Endothelial cell (in vitro differentiated cells): ENCODE data around the gene USP40. TPM values are rescaled to one million over a fixed set of nuclear protein-coding genes. Genes with fewer than 3 reads are reported as not detected.

Experiments used
- DNase-seq: peaks from one replicate; pipeline ENCODE4 v3.0.0; 2021; ENCODE audit warnings: low spot score
- H3K27ac Mint-ChIP-seq: one replicate; pipeline ENCODE4 v1.8.0; 2021; ENCODE audit warnings: mixed read lengths, inconsistent platforms; ENCODE audit not compliant: unreplicated experiment
- H3K27me3 Mint-ChIP-seq: one replicate; pipeline ENCODE4 v1.8.0; 2021; ENCODE audit warnings: mild to moderate bottlenecking, moderate library complexity, mixed read lengths, inconsistent platforms; ENCODE audit not compliant: unreplicated experiment
- H3K36me3 Mint-ChIP-seq: one replicate; pipeline ENCODE4 v1.8.0; 2021; ENCODE audit warnings: mild to moderate bottlenecking, low read depth, mixed read lengths, inconsistent platforms; ENCODE audit not compliant: unreplicated experiment
- H3K4me1 Mint-ChIP-seq: one replicate; pipeline ENCODE4 v1.8.0; 2021; ENCODE audit warnings: mild to moderate bottlenecking, mixed read lengths, inconsistent platforms; ENCODE audit not compliant: unreplicated experiment
- H3K4me3 Mint-ChIP-seq: one replicate; pipeline ENCODE4 v1.8.0; 2021; ENCODE audit warnings: mild to moderate bottlenecking, mixed read lengths, inconsistent platforms; ENCODE audit not compliant: unreplicated experiment
- H3K9me3 Mint-ChIP-seq: one replicate; pipeline ENCODE4 v1.8.0; 2021; ENCODE audit warnings: mixed read lengths, inconsistent platforms; ENCODE audit not compliant: unreplicated experiment
- total RNA-seq: library from RNA; stranded (reverse); fragmentation: NEBNext Ultra II Directional; extraction: Animal tissue kit (Norgen Biotek cat#: 25700); gene quantifications from one replicate; pipeline ENCODE4 v1.2.1, GENCODE V29; 2021; ENCODE audit not compliant: unreplicated experiment
- TF ChIP-seq, protein P1 (sequence below): fragments of 200-600 bp; sonication (generic); IDR thresholded peaks from one replicate; pipeline ENCODE4 v1.5.0; 2021; ENCODE audit warnings: antibody characterized with exemption; ENCODE audit not compliant: unreplicated experiment

The USP40 gene
- total RNA-seq, 1 donor from 2014 or later = 23.6 TPM

DNA sequence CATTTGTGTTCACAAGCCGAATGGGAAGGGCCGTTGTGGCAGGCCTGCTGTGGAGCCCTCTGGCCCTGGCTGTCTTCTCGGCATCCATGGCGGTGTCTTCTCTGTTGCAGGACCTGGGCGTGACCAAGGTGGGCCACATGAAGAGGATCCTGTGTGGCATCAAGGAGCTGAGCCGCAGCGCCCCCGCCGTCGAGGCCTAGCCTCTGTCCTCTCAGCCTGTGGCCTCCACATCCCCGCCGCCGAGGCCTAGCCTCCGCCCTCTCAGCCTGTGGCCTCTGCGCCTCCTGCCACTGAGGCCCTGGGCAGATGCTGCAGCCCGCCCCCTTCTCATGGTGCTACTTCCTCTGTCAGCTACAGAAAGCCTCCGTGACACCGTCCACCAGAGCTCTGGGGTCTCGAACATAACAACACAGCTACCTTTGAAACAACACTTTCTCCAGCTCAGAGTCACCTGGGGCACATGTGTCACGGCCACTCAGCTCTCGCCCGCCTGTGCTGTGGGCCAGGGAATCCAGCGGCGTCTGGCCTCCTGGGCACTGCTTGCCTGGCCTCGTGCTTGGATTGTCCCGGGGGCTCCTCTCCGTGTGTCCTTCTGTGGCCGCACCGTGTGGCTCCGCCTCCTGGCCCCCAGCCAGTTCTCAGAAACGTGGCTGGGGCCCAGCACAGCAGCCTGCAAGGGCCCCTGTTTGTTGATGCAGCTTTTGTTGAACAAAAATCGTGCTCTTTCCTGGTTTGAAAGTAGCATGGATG is 97.1 kb downstream of the USP40 start:
- TF ChIP-seq, protein P1, sequence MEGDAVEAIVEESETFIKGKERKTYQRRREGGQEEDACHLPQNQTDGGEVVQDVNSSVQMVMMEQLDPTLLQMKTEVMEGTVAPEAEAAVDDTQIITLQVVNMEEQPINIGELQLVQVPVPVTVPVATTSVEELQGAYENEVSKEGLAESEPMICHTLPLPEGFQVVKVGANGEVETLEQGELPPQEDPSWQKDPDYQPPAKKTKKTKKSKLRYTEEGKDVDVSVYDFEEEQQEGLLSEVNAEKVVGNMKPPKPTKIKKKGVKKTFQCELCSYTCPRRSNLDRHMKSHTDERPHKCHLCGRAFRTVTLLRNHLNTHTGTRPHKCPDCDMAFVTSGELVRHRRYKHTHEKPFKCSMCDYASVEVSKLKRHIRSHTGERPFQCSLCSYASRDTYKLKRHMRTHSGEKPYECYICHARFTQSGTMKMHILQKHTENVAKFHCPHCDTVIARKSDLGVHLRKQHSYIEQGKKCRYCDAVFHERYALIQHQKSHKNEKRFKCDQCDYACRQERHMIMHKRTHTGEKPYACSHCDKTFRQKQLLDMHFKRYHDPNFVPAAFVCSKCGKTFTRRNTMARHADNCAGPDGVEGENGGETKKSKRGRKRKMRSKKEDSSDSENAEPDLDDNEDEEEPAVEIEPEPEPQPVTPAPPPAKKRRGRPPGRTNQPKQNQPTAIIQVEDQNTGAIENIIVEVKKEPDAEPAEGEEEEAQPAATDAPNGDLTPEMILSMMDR = no peak
- DNase-seq = no peak
- H3K27ac Mint-ChIP-seq = no peak overlapping the region
- no peak overlapping the region for H3K4me3 Mint-ChIP-seq
- no peaks in the 10 kb centered on the region for H3K9me3 Mint-ChIP-seq
- peaks cover 15% of the 10 kb centered on the region for H3K36me3 Mint-ChIP-seq
- H3K27me3 Mint-ChIP-seq = peaks cover 3% of the 10 kb centered on the region
- no peaks in the 10 kb centered on the region for H3K4me1 Mint-ChIP-seq

DNA sequence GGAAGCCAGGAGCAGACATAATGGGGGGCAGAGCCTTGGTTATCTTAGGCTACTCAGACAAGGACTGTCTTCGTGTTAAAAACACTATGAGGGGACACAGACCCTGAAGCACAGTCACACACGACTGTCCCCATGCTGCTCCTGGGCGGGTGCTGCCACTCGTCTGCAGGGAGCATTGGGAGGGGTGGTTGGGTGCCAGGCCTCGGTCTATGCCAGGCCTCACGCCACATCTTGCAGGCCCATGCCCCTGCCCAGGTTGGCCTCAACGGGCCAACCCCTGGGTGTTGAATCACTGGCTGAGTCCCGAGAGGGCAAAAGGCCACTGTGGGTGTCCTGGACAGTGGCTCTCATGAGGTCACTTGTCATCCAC is 97.9 kb downstream of the USP40 start:
- Mint-ChIP-seq H3K36me3 (peaks cover 20% of the 10 kb centered on the region), H3K27ac (no peak overlapping the region), H3K9me3 (no peaks in the 10 kb centered on the region), H3K4me3 (no peak overlapping the region), H3K27me3 (peaks cover 4% of the 10 kb centered on the region), H3K4me1 (no peaks in the 10 kb centered on the region)
- no peak for DNase-seq
- TF ChIP-seq, protein P1 = no peak

DNA sequence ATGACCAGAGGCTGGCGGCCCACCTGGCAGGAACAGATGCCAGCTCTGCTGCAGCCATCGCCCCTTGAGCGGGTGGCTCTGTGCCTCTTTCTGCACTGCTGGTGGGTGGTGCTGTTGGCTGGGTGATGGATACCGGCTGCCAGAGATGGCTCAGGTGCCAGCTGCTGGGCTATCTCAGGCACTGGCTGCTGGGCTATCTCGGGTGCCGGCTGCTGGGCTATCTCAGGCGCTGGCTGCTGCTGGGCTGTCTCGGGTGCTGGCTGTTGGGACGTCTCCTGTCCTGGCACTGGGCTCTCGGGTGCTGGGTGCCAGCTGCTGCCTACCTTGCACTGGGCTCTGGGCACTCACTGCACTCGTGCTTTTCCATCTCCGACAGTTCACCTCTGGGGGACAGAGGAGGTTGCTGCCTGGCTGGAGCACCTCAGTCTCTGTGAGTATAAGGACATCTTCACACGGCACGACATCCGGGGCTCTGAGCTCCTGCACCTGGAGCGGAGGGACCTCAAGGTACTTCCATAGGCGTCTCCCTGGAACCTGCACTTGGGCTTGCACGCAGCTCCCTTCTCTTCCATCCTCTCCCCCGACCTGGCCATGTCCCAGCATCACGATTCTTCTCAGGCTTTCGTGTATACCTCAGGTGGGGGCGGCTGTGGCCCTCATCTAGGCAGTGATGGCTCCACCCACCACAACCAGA is 98.4 kb downstream of the USP40 start:
- H3K9me3 Mint-ChIP-seq = no peaks in the 10 kb centered on the region
- H3K27me3 Mint-ChIP-seq = peaks cover 7% of the 10 kb centered on the region
- H3K4me3 Mint-ChIP-seq = no peak overlapping the region
- no peaks in the 10 kb centered on the region for H3K4me1 Mint-ChIP-seq
- no peak for DNase-seq
- H3K27ac Mint-ChIP-seq = no peak overlapping the region
- TF ChIP-seq, protein P1 = no peak
- peaks cover 26% of the 10 kb centered on the region for H3K36me3 Mint-ChIP-seq

DNA sequence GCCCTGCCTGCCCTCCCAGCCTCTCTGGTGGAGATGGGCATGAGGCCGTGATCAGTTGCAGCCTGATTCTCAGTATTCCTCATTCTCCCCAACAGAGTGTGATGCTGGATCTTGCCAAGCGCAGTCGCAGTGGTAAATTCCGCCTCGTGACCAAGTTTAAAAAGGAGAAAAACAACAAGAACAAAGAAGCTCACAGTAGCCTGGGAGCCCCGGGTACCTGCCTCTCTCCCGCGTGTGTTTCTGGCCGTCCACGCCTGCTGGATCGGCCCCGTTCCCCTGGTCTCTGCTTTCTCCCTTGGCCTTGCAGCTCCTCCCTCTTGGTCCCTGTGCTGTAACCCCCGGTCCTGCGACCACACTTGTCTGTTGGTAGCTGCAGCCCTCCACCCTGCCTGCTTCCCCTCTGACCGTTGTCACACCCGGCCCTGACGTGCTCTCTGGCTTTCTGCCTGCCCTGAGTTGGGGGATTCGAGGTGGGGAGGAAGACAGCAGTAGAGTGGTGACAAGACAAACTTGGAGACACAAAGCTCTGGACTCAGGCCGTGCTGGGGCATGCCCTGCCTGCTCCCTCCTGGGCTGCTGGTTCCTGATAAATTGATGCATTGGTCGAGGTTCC is 99.5 kb downstream of the USP40 start:
- no peaks in the 10 kb centered on the region for H3K4me1 Mint-ChIP-seq
- DNase-seq = no peak
- no peak overlapping the region for H3K4me3 Mint-ChIP-seq
- peaks cover 21% of the 10 kb centered on the region for H3K36me3 Mint-ChIP-seq
- TF ChIP-seq, protein P1 = no peak
- H3K27ac Mint-ChIP-seq = no peak overlapping the region
- peaks cover 7% of the 10 kb centered on the region for H3K27me3 Mint-ChIP-seq
- no peaks in the 10 kb centered on the region for H3K9me3 Mint-ChIP-seq
